SU-DHL-6 (cell line): Measurements from ENCODE around the gene BNIP2.

Source experiments
- CTCF ChIP-seq: fragments of 200-600 bp; sonication (generic); IDR thresholded peaks from one replicate; pipeline ENCODE4 v1.5.1; 2017; ENCODE audit warnings: antibody characterized with exemption, mild to moderate bottlenecking, low read length, moderate library complexity; ENCODE audit not compliant: insufficient read depth, poor library complexity, severe bottlenecking
- EZH2phosphoT487 ChIP-seq: fragments of 200-600 bp; sonication (generic), shearing (Covaris generic); conservative IDR thresholded peaks from 2 replicates; pipeline ENCODE4 v1.6.1; 2018; ENCODE audit warnings: mild to moderate bottlenecking, antibody characterized with exemption, low read length, moderate library complexity, mixed read lengths

- TF ChIP-seq CTCF = no peak
- no peak for TF ChIP-seq EZH2phosphoT487
These were observed 611 bp upstream of the BNIP2 start for GRCh38 chr15:59689626-59690236.
